Panc1 (cell line): ENCODE data around the gene RAPGEF3. TPM values are rescaled to one million over a fixed set of nuclear protein-coding genes. Genes with fewer than 3 reads are reported as not detected.

Experiments
- ATAC-seq: fragments of 200-7000 bp; cut with Tn5 transposase; 2 replicates; pipeline ENCODE4 v1.9.1; 2020; ENCODE audit warnings: mild to moderate bottlenecking, moderate library complexity
- BruUV-seq: library from RNA; stranded (reverse); fragments of 400-500 nt; replicated peaks from 2 replicates; lab custom pipeline; 2021; lab: Mats Ljungman, UMichigan
- CTCF ChIA-PET: fragments of 300-600 bp; sonication (Branson Sonifier 250); formaldehyde crosslinking; loops from one replicate; lab custom pipeline; 2022; ENCODE audit warnings: antibody characterized with exemption; lab: Charles Lee
- POLR2A ChIA-PET: fragments of 300-600 bp; sonication (Branson Sonifier 250); formaldehyde crosslinking; loops from one replicate; lab custom pipeline; 2022; ENCODE audit warnings: antibody characterized with exemption; lab: Charles Lee
- DNase-seq: peaks from one replicate; pipeline ENCODE4 v3.0.0-alpha.2; 2010; ENCODE audit warnings: low read depth, low spot score
- H3K27ac ChIP-seq: 2 replicates; pipeline ENCODE4 v1.5.1; 2011; ENCODE audit warnings: mild to moderate bottlenecking, low read length, inconsistent platforms
- H3K27me3 ChIP-seq: fragments of 200-500 bp; sonication (Bioruptor generic); 2 replicates; pipeline ENCODE4 v1.6.0; 2014; ENCODE audit warnings: low read length, inconsistent platforms; ENCODE audit not compliant: control insufficient read depth, insufficient read depth
- H3K36me3 ChIP-seq: fragments of 200-500 bp; sonication (Bioruptor generic); 2 replicates; pipeline ENCODE4 v1.5.1; 2014; ENCODE audit warnings: inconsistent platforms, mild to moderate bottlenecking, low read length, moderate library complexity; ENCODE audit not compliant: control insufficient read depth, insufficient read depth
- H3K4me1 ChIP-seq: 2 replicates; pipeline ENCODE4 v1.5.1; 2011; ENCODE audit warnings: inconsistent platforms, mild to moderate bottlenecking, low read length, moderate library complexity; ENCODE audit not compliant: control insufficient read depth, insufficient read depth
- H3K4me3 ChIP-seq, 2 experiments: 2 replicates each; pipeline ENCODE4 v1.5.1; 2011 to 2012; ENCODE audit warnings: low read depth in 2 of 2, low read length in 2 of 2, mild to moderate bottlenecking in 2 of 2, inconsistent platforms in 1 of 2, moderate library complexity in 1 of 2
- H3K9me3 ChIP-seq: fragments of 200-500 bp; sonication (Bioruptor generic); 2 replicates; pipeline ENCODE4 v1.5.1; 2014; ENCODE audit warnings: low read depth, mild to moderate bottlenecking, inconsistent platforms, low read length, moderate library complexity; ENCODE audit not compliant: control insufficient read depth, insufficient read depth
- POLR2AphosphoS5 ChIP-seq: IDR thresholded peaks from 2 replicates; pipeline ENCODE4 v1.6.1; 2012; ENCODE audit warnings: mild to moderate bottlenecking, low read depth, low read length, moderate library complexity
- SIN3A ChIP-seq: IDR thresholded peaks from 2 replicates; pipeline ENCODE4 v1.6.1; 2012; ENCODE audit warnings: low read depth, mild to moderate bottlenecking, low read length, moderate library complexity, borderline replicate concordance; ENCODE audit not compliant: insufficient read depth
- TCF7L2 ChIP-seq: IDR thresholded peaks from 2 replicates; pipeline ENCODE4 v1.6.1; 2011; ENCODE audit warnings: mild to moderate bottlenecking, low read depth, low read length, inconsistent platforms
- in situ Hi-C: cut with HindIII; loops from 2 replicates; pipeline ENCODE4 v1.10.0; 2016; ENCODE audit warnings: low sequenced_read_pairs, low pct_unique_long_range_greater_than_20kb
- intact Hi-C: fragments of 100-400 bp; cut with micrococcal nuclease; formaldehyde crosslinking; loops from one replicate; pipeline ENCODE4 v1.10.0; 2022; ENCODE audit not compliant: unreplicated experiment
- total RNA-seq: library from RNA; stranded (reverse); gene quantifications from one replicate; pipeline ENCODE4 v1.2.1, GENCODE V29; 2021; ENCODE audit not compliant: unreplicated experiment
- TF ChIP-seq, protein P1 (sequence below), 2 experiments: IDR thresholded peaks; 2 replicates each; pipeline ENCODE4 v1.6.1; 2011 to 2012; ENCODE audit warnings: low read depth in 2 of 2, control low read depth in 1 of 2, low read length in 1 of 2, mild to moderate bottlenecking in 1 of 2, moderate library complexity in 1 of 2; ENCODE audit not compliant: insufficient read depth in 1 of 2
- TF ChIP-seq, protein P2 (sequence below): fragments of 450-650 bp; IDR thresholded peaks from 2 replicates; pipeline ENCODE4 v1.5.1; 2017; ENCODE audit warnings: mild to moderate bottlenecking

RAPGEF3 gene
- total RNA-seq, 1 experiment from 2014 or later: 5.8 TPM

GRCh38 chr12:47698055-47698454 is 60.6 kb downstream of the RAPGEF3 start:
- no peak for DNase-seq
- BruUV-seq: no TSS peak
- ChIA-PET POLR2A (no interaction called here), CTCF (interaction anchor here (0.6 kb wide), 1 partner anchor 11 kb away, joined by 4 read pairs; no protein-coding TSS in a partner anchor)
- no peak for ATAC-seq
- Histone ChIP-seq H3K4me3 (no peak overlapping the region), H3K36me3 (peaks cover 20% of the 10 kb centered on the region), H3K9me3 (no peaks in the 10 kb centered on the region), H3K27me3 (no peaks in the 10 kb centered on the region), H3K27ac (no peak overlapping the region), H3K4me1 (no peaks in the 10 kb centered on the region)
- TF ChIP-seq, protein P1, sequence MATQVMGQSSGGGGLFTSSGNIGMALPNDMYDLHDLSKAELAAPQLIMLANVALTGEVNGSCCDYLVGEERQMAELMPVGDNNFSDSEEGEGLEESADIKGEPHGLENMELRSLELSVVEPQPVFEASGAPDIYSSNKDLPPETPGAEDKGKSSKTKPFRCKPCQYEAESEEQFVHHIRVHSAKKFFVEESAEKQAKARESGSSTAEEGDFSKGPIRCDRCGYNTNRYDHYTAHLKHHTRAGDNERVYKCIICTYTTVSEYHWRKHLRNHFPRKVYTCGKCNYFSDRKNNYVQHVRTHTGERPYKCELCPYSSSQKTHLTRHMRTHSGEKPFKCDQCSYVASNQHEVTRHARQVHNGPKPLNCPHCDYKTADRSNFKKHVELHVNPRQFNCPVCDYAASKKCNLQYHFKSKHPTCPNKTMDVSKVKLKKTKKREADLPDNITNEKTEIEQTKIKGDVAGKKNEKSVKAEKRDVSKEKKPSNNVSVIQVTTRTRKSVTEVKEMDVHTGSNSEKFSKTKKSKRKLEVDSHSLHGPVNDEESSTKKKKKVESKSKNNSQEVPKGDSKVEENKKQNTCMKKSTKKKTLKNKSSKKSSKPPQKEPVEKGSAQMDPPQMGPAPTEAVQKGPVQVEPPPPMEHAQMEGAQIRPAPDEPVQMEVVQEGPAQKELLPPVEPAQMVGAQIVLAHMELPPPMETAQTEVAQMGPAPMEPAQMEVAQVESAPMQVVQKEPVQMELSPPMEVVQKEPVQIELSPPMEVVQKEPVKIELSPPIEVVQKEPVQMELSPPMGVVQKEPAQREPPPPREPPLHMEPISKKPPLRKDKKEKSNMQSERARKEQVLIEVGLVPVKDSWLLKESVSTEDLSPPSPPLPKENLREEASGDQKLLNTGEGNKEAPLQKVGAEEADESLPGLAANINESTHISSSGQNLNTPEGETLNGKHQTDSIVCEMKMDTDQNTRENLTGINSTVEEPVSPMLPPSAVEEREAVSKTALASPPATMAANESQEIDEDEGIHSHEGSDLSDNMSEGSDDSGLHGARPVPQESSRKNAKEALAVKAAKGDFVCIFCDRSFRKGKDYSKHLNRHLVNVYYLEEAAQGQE (IDR thresholded peaks at IDR 0.05; ENCODE audit: insufficient read depth in 1 of 2, low read depth in 2 of 2, low read length in 1 of 2): no peak
- TF ChIP-seq SIN3A: no peak
- TF ChIP-seq, protein P2, sequence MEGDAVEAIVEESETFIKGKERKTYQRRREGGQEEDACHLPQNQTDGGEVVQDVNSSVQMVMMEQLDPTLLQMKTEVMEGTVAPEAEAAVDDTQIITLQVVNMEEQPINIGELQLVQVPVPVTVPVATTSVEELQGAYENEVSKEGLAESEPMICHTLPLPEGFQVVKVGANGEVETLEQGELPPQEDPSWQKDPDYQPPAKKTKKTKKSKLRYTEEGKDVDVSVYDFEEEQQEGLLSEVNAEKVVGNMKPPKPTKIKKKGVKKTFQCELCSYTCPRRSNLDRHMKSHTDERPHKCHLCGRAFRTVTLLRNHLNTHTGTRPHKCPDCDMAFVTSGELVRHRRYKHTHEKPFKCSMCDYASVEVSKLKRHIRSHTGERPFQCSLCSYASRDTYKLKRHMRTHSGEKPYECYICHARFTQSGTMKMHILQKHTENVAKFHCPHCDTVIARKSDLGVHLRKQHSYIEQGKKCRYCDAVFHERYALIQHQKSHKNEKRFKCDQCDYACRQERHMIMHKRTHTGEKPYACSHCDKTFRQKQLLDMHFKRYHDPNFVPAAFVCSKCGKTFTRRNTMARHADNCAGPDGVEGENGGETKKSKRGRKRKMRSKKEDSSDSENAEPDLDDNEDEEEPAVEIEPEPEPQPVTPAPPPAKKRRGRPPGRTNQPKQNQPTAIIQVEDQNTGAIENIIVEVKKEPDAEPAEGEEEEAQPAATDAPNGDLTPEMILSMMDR: no peak
- intact Hi-C loops: no loop called here
- in situ Hi-C loops: no loop called here

DNA sequence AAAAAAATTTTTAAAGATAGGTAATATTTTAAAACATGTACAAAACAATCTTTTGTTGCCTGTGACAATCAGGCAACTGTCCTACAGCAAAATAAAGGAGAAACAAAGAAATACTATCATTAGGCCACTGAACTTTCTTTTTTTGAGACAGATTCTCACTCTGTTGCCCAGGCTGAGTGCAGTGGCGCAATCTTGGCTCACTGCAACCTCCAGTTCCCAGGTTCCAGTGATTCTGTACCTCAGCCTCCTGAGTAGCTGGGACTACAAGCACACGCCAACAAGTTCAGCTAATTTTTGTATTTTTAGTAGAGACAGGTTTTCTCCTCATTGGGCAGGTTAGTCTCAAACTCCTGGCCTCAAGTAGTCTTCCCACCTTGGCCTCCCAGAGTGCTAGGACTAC is 69.5 kb downstream of the RAPGEF3 start:
- in situ Hi-C loops (no loop called here), intact Hi-C loops (loop anchor here (5.0 to 10.0 kb wide), 2 partner anchors 37 to 654 kb away; no protein-coding TSS in a partner anchor)
- peaks cover 26% of the 10 kb centered on the region for H3K36me3 ChIP-seq
- H3K27me3 ChIP-seq: no peaks in the 10 kb centered on the region
- H3K27ac ChIP-seq: no peak overlapping the region
- TF ChIP-seq, protein P1 (IDR thresholded peaks at IDR 0.05; ENCODE audit: insufficient read depth in 1 of 2, low read depth in 2 of 2, low read length in 1 of 2): no peak
- TF ChIP-seq, protein P2: no peak
- TF ChIP-seq POLR2AphosphoS5 (no peak), TCF7L2 (no peak)
- no TSS peak for BruUV-seq
- DNase-seq: no peak
- ChIA-PET CTCF (no interaction called here), POLR2A (no interaction called here)
- no peak for ATAC-seq
- H3K4me1 ChIP-seq: no peaks in the 10 kb centered on the region
- no peaks in the 10 kb centered on the region for H3K9me3 ChIP-seq
- no peak overlapping the region for H3K4me3 ChIP-seq
